AG04449 (cell line): ENCODE data around the gene GRAP.
"Not testable (repeated sequence)": the region's sequence is repeated elsewhere in the genome, so short reads cannot be mapped to it uniquely, and the experiment has no call there.

Source experiments
- CTCF ChIA-PET: fragments of 350-600 bp; formaldehyde crosslinking; extraction: SDS; loops from one replicate; lab custom pipeline; 2021; ENCODE audit warnings: antibody characterized with exemption; lab: Yijun Ruan, JAX
- POLR2A ChIA-PET: fragments of 400-600, 350-600 bp; formaldehyde crosslinking; extraction: SDS; loops from one replicate; lab custom pipeline; 2020; ENCODE audit warnings: antibody characterized with exemption, inconsistent platforms; lab: Yijun Ruan, JAX
- DNase-seq: peaks from one replicate; pipeline ENCODE4 v3.0.0-alpha.2; 2010; ENCODE audit warnings: low read depth, low spot score
- H3K4me3 ChIP-seq: 2 replicates; pipeline ENCODE4 v1.5.1; 2011; ENCODE audit warnings: low read depth, mild to moderate bottlenecking, control low read depth, low read length
- CTCF ChIP-seq: IDR thresholded peaks from one replicate; pipeline ENCODE4 v1.5.1; 2011; ENCODE audit warnings: mild to moderate bottlenecking, moderate library complexity, low read length, control low read depth, inconsistent platforms; ENCODE audit not compliant: insufficient read depth; ENCODE audit errors: missing control alignments

Gene GRAP

GRCh38 chr17:19022747-19023146, 24.0 kb downstream of the GRAP start:
- POLR2A ChIA-PET = no interaction called here

GRCh38 chr17:19022128-19022527, 24.6 kb downstream of the GRAP start:
- ChIA-PET CTCF (interaction anchor here (0.9 to 2.2 kb wide), 2 partner anchors 62 to 63 kb away, joined by 3 to 13 read pairs; no protein-coding TSS in a partner anchor), POLR2A (no interaction called here)
- no peak for TF ChIP-seq CTCF

More at GRCh38 chr17:19022747-19023146, 24.0 kb downstream of the GRAP start:
- CTCF ChIA-PET = interaction anchor here (0.6 to 2.2 kb wide), 3 partner anchors 60 to 64 kb away, joined by 3 to 13 read pairs (median 3); no protein-coding TSS in a partner anchor
- no peak for TF ChIP-seq CTCF
- no peak overlapping the region for H3K4me3 ChIP-seq
- DNase-seq = no peak

GRCh38 chr17:19021622-19022083, 25.1 kb downstream of the GRAP start:
- DNase-seq = no peak
- ChIA-PET POLR2A (no interaction called here), CTCF (interaction anchor here (2.2 kb wide), 1 partner anchor 61 kb away, joined by 13 read pairs; no protein-coding TSS in a partner anchor)
- no peak overlapping the region for H3K4me3 ChIP-seq
- no peak for TF ChIP-seq CTCF

More at GRCh38 chr17:19022128-19022527, 24.6 kb downstream of the GRAP start:
- no peak for DNase-seq
- H3K4me3 ChIP-seq = no peak overlapping the region

GRCh38 chr17:19021011-19021621, 25.6 kb downstream of the GRAP start:
- POLR2A ChIA-PET, DNase-seq, CTCF ChIA-PET, H3K4me3 ChIP-seq: not testable (repeated sequence)

- CTCF ChIA-PET = no interaction called here
- DNase-seq = no peak
- no peak overlapping the region for H3K4me3 ChIP-seq
- no peak for TF ChIP-seq CTCF
- POLR2A ChIA-PET = no interaction called here
These were observed 26.7 kb downstream of the GRAP start for GRCh38 chr17:19020016-19020415.

GRCh38 chr17:19019041-19019941, 27.5 kb downstream of the GRAP start:
- CTCF ChIA-PET = no interaction called here
- POLR2A ChIA-PET = no interaction called here
- no peak for TF ChIP-seq CTCF

More at GRCh38 chr17:19019041-19019941, 27.5 kb downstream of the GRAP start:
- no peak for DNase-seq
- no peak overlapping the region for H3K4me3 ChIP-seq
